ENCODE results near the gene AP1B1.

Gene AP1B1

DNA sequence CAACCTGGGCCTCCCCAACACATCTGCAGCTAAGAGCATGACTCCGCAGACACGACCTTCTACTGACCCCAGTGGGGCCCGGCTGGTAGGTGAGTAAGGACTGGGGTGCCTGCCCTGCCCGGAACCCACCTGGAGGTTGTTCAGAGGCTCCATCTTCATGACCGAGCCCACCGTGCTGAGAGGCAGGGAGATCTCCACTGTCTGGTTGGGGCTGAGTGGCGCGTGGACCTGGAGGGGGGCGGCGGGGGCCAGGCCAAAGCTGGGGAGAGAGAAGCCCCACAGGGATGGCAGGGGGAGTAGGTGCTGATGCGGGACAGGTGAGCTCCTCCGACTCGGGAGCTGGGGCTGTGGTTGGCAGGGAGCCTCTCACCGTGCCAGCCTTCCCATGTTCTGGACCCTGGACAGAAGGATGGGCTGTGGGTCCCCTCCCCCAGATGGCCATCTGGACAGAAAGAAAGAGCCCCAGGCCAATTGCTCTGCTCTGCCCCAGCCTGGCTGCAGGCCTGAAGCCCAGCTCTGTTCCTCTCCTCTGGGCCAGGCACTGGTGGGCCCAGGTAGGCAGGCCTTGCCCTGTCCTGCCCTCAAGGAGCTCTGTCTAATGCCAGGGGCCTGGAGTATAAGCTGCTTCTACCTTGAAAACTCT, 56.6 kb downstream of the AP1B1 start:
- DNase-seq (ENCODE audit: low spot score) = no peak

DNA sequence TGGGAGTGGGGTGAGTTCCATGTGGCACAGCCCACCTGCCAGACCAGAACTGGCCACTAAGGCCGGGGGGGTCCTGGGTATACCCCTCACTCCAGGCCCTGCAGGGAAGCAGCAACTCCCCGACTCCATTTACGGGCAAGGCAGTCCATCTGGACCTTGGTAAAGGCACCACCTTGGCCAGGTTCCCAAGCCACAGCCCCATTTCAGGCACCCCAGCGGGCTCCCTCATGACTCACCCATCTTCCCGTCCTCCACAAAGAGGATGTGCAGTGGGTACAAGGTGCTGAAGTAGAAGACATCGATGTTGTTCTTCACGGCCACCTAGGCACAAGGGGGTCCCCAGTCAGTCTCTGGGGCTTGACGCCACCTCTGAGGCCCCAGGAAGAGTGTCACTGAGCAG, 57.2 kb downstream of the AP1B1 start:
- no peak for DNase-seq (ENCODE audit: low spot score)

DNA sequence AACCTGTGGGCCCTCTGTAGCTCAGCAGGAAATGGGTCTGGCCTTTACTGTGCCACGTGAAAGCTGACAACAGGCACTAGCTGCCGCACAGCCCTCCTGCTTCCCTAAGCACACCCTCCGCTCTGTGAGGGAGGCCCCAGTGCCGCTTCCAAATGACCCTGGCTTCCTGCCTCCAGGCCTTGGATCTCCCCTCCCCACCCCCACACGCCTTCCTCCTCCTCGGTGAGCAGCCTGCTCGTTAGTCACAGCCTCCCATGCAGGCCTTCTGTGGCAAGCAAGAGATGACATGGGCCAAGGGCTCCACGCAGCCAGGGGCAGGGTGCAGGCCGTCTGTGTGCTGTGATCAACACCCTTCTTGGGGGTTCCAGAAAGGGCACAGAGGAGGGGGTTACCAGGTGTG, 57.6 kb downstream of the AP1B1 start:
- DNase-seq (ENCODE audit: low spot score) = no peak

DNA sequence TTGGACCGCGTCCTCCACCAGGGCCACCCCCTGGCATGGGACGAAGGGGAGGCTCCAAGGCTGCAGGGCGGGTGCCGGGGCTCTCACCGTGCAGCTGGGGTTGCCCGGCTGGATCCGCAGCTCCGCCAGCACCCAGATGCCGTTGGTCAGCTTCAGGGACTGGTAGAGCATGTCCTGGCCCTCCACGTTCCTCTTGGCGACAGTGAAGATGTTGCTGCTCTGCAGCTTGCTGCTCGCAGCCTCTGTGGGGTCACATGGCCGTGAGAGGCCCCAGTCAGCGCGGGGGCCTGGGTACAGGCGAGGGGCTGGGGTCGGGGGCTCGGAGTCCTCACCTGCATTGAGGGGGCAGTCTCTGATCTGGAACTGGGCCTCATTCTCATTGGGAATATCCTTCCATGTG, 58.1 kb downstream of the AP1B1 start:
- DNase-seq (ENCODE audit: low spot score) = no peak

DNA sequence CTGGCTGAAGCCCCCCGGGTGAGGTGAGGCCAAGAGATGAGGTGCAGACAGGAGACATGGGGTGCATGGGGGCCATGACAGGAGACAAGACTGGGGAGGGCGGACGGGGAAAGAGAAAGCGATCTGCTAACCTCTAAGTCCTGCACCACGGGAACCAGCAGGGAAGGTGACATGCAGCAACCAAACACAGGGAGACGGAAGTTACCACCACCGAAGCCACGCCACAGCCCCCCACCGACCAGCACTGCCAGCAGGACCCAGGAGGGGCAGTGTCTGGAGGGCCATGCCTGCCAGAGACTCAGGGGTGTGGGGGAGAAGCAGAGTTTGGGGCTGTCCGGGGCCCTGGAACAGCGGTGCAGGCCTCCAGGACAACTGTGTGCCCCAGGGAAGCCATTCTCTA, 58.8 kb downstream of the AP1B1 start:
- DNase-seq (ENCODE audit: low spot score) = no peak

DNA sequence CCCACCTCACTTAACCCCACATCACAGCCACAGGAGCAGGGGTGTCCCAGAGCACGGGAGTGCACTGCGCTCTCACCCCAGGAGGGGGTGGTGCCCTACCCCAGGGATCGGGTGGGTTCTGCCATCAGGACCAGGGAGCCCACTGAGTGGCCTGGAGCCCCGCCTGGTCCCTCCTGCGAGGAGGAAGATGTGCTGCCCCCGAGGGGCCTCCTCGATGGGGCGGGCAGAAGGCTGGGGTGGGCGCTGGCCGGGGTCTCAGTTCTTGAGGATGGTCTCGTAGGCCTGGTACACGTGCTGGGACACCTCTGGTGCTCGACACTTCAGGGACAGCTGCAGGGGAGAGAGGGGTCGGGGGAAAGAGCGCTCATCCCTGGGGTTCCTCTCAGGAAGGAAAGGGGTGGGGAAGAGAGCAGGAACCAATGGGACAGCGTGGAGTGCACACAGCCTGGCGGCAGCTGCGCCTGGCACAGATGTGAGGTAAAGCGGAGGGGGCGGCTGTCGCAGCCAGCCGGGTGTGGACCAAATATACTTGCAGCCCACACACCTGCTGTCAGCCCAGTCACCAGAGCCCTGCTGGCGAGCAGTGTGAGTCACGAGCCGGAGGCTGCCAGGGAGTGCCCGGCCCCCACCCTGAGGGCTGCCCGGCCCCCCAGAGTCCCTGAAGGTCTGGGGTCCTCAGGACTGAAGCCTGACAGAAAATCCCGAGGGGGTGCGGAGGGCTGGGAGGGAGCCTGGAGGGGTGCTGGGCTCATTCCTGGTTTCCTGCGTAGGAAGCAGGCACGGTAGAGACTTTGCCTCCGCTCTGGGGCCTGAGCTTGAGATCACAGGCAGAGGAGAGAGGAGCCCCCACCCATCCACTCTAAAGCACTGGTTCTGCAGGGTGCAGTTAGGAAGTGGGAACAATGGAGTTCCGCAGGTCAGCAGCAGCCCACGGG, 59.5 kb downstream of the AP1B1 start:
- no peak for DNase-seq (ENCODE audit: low spot score)

DNA sequence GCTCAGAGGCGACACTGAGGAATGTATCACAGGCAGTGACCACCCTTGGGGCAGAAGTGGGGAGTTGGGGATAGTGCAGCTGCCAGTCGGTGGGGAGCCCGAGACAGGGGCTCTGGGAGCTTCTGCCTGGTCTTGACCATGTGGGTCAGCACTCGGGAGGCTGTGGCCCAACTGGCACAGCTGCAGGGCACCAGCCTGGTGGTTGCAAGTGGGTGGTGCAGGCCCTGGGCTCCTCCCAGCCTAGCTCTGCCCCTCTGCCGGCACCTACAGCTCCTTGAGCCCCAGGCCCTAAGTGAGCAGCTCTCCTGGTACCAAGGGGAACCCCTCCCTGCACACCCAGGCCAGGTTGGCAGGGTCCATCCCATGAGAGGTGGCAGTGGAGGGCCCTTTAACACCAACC, 60.3 kb downstream of the AP1B1 start:
- DNase-seq (ENCODE audit: low spot score) = no peak

DNA sequence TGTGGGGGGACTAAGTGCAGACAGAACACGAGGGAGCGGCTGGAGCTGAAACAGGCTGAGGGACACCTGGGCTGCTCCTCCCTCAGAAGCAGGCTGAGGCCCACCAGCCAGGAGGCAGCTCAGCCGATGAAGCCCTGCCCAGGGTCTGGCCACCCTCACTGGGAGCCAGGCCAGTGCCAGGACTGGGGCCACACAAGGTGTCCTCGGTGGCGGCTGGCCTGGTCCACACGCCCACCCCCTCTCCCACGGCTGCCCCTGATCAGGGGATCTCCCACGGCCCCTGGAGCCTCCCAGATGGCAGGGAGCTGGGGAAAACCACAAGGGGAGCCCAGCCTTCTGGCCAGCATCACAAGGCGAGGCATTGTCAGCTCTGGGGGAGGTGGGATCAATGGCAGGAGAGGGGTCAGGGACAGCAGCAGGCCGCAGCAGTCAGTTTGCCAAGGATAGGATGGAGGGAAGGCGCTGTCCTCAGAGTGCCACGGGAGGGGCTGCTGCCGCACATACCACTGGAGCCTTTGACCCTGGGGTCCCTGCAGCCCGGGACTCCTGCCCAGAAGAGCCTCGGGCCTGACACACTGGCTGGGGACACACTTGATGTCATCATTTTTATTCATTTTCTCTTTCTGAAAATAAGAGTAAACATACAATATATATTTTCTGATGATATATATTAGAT, 61.1 kb downstream of the AP1B1 start:
- DNase-seq (ENCODE audit: low spot score) = no peak

DNA sequence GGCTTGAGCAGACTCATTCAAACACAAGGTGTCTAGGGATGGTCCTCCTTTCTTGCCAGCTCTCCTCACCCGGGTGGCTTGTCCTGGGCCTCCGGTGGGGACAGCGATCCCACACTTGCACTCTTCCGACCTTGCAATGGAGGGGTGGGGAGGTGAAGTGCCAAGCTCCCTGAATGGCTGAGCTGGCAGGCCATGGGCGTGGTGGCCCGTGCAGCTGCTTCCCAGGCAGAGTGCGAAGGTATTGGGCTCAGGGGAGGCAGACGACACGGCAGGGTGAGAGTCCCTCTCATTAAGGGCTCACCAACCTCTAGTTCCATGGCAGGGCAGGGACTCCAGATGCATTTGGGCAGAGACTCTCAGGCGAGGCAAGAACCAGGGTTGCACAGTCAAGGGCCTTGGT, 61.9 kb downstream of the AP1B1 start:
- DNase-seq (ENCODE audit: low spot score) = no peak

DNA sequence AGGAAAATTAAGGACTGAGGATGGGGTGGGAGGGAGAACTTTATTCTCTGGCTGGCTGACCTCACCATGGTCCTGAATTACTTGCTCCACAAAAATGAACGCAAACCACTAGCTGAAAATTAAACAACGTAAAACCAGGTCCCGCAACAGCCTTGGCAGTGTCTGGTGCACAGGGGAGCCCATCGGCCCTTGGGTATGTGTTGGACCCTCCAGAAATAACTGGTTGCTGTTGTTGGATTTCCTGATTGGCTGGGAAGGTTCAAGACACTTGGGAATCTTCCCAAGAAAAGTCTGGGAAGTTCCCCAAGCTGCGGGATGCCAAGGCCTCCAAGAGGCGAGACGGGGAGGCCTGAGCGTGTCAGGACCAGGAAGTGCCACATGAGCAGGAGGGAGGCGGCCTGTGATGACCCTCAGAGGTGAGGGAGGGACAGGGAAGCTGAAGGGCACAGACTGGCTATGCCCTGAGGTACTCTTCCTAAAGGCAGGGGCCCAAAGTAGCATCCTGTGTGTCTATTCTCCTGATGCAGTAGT, 62.5 kb downstream of the AP1B1 start:
- no peak for DNase-seq (ENCODE audit: low spot score)

DNA sequence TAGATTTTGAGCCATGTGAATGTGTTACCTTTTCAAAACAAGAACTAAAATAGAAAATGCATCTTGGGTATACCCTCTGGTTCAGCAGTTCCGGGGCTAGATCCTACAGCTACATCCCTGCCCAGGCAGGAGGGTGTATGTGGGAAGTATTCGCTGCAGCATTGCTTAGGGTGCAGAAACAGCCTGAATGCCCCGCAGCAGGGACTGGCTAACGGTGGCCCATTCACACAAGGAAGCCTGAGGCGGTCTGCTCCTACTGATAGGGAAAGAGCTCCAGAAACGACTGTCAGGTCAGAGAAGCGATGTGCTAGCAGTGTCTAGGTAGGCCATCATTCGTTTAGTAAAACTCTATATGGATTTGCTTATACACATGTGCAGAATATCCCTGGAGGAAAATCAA, 63.0 kb downstream of the AP1B1 start:
- no peak for DNase-seq (ENCODE audit: low spot score)

DNA sequence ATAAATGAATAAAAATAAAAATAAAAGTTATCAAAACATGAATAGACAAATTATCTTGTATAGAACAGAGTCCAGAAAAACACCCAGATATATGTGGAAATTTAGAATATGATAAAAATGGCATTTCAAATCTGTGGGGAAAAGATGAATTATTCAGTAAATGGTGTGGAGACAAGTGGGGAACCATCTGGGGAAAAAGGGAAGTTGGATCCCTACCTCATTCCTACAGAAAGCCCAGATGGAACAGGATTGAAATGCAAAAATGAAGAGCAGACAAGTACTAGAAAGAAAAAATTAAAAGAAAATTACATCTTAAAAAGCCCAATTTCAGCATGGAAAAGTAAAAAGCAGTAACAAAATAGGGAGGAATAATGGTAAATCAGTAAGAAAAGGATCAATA, 64.7 kb downstream of the AP1B1 start:
- no peak for DNase-seq (ENCODE audit: low spot score)

DNA sequence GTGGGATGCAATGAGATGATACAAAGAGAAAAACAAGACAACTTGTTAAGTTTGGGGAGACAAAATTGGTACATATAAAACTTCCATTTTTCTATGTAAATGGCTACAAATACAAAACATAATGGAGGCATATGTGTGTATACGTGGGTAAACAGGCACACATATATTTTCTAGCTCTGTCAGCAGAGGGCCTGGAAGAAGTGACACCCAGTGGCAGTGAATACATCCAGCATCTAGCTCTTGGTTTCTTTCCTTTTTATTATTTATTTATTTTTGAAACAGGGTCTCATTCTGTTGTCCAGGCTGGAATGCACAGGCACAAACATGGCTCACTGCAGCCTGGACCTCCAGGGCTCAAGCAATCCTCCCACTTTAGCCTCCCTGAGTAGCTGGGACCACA, 67.8 kb downstream of the AP1B1 start:
- peak; percentile 65 for DNase-seq (ENCODE audit: low spot score)

DNA sequence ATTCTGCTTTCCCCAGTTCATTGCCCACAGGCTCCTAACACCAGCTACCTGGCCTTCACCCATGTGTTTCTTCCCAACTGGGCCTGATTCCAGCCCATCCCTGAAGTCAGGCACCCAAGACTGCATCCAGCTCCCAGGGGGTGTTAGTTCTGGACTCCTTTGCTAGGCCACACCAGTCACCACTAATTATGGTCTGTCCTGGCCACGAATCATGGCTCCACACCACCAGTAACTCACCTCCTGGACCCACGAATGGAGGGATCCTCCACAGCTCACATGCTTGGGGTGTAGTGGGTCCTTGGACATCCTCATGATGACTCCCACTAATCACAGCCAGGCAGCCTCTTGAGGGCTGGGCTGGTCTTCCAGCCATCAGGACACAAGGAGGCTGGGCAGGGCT, 69.3 kb downstream of the AP1B1 start:
- DNase-seq (ENCODE audit: low spot score) = no peak

DNA sequence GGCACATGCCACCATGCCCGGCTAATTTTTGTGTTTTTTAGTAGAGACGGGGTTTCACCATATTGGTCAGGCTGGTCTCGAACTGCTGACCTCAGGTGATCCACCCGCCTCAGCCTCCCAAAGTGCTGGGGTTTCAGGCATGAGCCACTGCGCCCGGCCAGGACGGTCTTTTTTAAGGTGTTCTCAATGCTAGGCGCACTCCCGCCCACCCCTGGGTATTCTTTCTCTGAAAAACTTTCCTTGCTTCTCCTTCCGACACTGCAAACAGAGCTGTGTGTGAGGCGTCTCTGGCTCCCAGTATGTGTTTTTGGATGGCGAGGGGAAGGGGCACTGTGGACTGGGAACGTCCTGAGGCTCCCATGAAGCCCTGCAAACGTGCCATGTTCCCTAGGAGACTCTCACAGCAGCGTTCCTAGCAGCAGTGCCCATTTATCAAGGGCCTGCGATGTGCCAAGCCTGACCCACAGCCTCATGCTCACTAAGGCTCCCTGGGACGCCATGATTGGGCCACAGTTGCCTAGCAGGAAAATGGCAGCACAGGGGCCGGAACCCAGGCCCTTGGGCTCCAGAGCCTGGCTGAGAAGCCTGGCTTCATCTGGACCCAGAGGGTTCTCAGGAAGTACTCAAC, 70.4 kb downstream of the AP1B1 start:
- no peak for DNase-seq (ENCODE audit: low spot score)

DNA sequence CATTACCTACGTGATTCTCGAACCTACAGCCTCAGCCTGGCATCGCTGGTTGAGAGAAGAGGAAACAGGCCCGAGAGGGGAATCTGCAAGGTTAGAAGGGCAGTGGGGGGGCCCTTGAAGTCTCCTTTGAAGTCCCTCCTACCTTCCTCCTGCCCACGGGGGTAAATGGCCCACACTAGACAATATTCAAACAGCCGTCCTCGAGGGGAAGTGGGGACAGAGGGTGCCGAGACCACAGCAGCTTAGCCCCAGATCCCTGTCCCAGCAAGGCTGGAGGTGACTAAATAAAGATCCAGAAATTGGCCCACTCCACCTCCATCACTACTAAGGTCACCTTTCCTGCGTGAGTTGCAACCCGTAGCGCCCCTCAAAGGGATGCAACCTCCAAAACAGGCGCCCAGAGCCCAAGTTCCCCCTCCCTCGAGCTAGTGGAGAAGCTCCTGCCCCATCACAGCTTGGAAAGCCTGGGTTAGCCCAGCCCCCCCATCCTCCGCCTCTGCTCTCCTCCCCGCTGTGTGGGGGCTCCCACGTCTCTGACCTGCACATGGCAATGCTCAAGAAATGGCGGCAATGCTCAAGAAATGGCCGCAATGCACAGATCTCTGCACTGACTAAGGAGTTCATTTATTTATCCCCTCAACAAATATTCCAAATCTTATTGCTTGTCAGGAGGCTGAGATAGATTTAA, 72.1 kb downstream of the AP1B1 start:
- no peak for DNase-seq (ENCODE audit: low spot score)

DNA sequence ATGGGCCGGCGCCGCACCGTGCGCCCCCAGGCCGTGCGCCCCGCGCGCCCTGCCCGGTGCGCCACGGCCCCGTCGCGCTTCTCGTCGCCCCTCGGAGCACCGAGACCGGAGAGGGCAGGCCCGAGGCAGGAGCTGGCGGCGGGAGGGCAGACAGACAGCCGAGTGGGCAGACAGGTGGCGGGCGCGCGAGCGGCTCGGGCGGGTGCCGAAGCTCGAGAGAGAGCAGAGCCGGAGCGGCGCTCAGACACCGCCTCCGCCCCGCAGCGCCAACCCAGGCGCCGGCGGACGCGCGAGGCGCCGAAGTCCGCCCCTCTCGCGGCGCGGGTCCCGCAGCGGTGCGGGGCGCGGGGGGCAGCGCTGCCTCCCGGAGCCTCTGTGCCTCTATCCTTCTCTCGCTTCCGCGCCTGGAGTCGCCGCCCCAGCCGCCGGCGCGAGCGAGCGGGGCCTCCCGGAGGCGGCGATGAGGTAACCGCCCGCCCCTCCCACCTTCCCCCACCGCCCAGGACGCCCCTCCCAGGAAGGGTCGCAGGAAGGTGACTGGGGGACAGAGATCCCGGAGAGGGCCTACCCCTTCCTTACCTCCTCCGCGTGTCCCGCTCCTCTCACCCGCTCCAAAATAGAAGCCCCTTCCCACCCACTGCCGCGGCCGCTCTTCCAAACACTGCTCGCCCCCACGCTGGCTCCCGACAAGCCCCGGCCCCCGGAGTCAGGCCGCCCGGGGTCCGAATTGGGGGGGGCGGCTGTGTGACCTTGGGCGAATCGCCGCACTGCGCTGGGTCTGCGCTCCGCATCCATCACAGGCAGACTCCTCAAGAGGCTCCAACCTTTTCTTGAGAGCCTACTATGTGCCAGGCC, 72.9 kb downstream of the AP1B1 start, which contains the start of gene RASL10A:
Gene RASL10A, minus strand, starts transcription at position 412 of the 855 bp plus-strand sequence. CDS start 451 bp downstream, outside the sequence.
- DNase-seq (ENCODE audit: low spot score) = no peak

DNA sequence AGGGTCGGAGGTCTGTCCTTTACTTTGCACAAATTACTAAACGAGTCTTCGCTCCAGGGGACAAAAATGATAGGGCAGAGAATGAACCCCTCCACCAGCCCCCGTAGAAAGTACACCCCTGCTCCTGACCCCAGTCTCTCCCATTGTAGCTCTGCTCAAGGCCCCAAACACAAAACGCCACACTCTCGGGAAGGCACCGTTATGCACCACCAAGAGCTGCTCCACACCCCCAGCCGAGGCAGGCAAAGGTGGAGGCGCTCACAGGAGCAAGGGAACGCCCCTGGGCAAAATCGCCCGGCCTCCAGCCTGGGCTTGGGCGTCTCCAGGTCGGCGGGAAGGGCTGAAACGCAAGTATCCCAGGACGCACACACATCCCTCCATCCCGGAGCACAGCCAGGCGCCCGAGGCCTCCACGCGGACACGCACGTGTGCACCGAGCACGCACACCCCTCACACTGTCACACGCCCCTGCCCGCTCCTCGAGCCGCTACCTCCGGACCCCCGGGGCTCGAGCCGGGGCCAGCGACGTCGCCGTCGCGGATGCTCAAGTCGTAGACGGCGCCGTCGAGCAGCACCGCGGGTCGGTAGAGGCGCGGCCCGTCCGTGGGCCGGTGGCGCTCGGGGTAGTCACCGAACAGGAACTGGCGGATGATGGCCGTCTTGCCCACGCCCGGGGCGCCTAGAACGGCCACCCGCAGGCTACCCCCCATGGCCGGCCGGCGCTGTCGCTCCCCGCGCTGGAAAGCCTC, 73.7 kb downstream of the AP1B1 start:
- DNase-seq (ENCODE audit: low spot score) = no peak

DNA sequence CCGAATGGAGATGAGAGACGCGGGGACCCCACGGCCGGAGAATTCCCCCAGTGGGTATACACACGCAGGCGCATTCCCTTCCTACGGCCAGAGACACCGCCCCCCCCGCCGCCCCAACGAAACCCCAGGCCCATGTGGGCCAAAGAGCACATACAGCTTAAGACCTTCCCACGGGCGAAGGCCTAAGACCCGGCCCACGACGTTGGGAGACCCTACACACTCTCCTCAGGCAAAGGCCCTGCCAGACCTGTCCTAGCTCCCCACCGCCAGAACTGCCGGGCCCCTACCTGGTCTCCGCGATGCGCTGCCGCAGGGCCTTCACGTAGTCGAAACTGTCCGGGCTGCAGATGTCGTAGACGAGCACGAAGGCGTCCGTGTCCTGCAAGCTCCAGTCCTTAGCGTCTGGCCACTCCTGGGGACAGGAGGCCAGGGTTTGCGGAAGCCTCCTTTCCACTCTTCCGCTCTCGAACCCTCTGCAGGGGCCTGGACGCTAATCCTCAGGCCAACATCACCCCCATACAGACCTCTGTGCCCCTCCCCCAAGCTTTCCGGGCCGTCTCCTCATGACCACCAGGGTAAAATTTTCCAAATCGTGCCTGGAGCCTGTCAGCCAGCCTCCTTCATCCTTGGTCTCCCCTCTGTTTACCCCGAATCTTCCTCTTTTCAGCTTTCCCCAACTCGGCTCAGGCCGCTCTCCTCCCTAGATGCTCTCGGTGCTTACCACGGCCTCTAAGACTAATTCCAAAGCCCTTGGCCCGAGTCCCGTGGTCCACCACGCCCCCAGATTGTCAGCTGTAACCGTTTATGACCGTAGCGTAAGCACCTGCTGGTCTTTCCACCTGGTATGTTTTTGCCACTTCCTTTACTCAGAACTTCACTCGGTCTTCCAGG, 74.5 kb downstream of the AP1B1 start:
- DNase-seq (ENCODE audit: low spot score) = peak; percentile 38
